PC-3 (cell line): ENCODE data around the gene STAT5A.

Experiments used
- EZH2 ChIP-seq: fragments of 300-600 bp; sonication (generic); IDR thresholded peaks from one replicate; pipeline ENCODE4 v1.6.1; 2017; ENCODE audit warnings: antibody characterized with exemption, mild to moderate bottlenecking, low read length; ENCODE audit not compliant: unreplicated experiment
- TF ChIP-seq, protein P1 (sequence below): fragments of 300-600 bp; sonication (generic); conservative IDR thresholded peaks from 2 replicates; pipeline ENCODE4 v1.5.1; 2017; ENCODE audit warnings: antibody characterized with exemption, low read depth, mild to moderate bottlenecking, low read length

DNA sequence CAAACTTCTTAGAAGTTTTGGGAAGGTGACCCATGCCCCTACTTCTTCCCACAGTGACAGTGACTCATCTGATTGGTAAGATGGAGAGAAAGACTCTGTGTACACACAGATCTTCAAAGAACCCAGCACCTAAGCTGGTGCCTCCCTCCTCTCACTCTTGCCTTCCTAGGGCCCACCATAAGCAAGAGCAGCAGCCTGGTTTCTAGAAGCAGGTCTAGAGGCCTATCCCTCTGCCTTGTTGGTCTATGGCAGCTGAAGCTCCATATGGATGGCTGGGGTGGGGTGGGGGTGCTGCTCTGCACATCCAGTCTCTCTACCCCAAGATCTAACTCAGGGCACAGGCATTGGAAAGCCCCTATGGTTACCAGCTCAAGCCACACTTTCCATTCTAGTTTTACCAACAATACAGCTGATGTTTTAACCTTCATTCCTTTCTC, 52.4 kb downstream of the STAT5A start:
- TF ChIP-seq, protein P1, sequence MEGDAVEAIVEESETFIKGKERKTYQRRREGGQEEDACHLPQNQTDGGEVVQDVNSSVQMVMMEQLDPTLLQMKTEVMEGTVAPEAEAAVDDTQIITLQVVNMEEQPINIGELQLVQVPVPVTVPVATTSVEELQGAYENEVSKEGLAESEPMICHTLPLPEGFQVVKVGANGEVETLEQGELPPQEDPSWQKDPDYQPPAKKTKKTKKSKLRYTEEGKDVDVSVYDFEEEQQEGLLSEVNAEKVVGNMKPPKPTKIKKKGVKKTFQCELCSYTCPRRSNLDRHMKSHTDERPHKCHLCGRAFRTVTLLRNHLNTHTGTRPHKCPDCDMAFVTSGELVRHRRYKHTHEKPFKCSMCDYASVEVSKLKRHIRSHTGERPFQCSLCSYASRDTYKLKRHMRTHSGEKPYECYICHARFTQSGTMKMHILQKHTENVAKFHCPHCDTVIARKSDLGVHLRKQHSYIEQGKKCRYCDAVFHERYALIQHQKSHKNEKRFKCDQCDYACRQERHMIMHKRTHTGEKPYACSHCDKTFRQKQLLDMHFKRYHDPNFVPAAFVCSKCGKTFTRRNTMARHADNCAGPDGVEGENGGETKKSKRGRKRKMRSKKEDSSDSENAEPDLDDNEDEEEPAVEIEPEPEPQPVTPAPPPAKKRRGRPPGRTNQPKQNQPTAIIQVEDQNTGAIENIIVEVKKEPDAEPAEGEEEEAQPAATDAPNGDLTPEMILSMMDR, result no peak
- no peak for TF ChIP-seq EZH2
